ENCODE measurements around the gene CAMTA1. TPM values are rescaled to one million over a fixed set of nuclear protein-coding genes. Genes with fewer than 3 reads are reported as not detected.
"Not testable (repeated sequence)": the region's sequence is repeated elsewhere in the genome, so short reads cannot be mapped to it uniquely, and the experiment has no call there.

Gene CAMTA1
- total RNA-seq, 1 donor from 2014 or later = 79.3 TPM

GRCh38 chr1:7690496-7691182 is 905.4 kb downstream of the CAMTA1 start:
- no peak for DNase-seq (ENCODE audit: low read depth)

DNA sequence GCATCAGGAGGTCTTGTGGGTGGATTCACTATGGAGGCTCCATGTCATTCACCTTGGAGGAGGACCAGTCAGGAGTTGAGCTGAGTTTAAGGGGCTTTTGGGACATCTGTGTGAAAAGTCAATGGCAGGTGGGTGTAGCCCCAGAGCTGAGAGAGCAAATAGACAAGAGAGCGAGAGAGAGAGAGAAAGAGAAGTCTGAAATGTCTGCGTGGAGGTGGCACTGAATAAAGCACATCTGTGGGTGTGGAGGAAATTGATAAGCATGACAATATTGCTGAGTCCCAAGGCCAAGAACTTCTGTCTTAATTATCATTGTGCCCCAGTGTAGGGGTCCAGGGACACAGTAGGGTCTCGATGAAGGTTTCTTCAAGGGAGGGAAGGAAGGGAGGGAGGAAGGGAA is 906.3 kb downstream of the CAMTA1 start:
- no peak for DNase-seq (ENCODE audit: low read depth)

GRCh38 chr1:7692005-7692404 is 906.8 kb downstream of the CAMTA1 start:
- DNase-seq (ENCODE audit: low read depth) = no peak

DNA sequence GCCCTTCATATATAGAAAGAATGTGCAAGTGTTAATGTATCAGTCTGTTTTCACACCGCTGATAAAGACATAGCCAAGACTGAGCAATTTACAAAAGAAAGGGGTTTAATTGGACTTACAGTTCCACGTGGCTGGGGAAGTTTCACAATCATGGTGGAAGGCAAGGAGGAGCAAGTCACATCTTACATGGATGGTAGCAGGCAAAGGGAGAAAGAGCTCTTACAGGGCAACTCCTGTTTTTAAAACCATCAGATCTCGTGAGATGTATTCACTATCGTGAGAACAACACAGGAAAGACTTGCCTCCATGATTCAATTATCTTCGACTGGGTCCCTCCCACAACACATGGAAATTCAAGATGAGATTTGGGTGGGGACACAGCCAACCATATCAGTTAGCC is 907.8 kb downstream of the CAMTA1 start:
- not testable (repeated sequence) for DNase-seq (ENCODE audit: low read depth)

GRCh38 chr1:7693662-7694061 is 908.4 kb downstream of the CAMTA1 start:
- DNase-seq (ENCODE audit: low read depth) = no peak

GRCh38 chr1:7694600-7695496 is 909.6 kb downstream of the CAMTA1 start:
- no peak for DNase-seq (ENCODE audit: low read depth)

GRCh38 chr1:7695497-7696117 is 910.4 kb downstream of the CAMTA1 start:
- no peak for DNase-seq (ENCODE audit: low read depth)

- no peak for DNase-seq (ENCODE audit: low read depth)
Observed at GRCh38 chr1:7698641-7699040, 913.4 kb downstream of the CAMTA1 start.

DNA sequence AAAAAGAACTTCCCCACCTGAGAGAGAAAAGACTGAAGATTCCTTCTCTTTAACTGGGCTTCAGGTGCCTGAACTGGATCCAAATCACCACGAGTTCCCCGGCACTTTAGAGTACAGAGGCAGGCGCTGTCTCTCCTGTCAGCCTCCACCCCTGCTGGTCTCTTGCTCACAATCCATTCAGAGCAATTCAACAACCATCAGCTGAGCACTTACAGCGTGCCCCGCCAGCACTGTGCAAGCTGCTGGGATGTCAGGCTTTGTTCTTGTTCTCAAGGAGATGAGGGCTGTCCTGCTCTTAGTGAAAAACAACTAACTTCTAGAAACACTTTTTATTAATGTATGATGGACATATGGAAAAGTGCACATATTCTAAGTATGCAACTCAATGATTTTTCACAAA is 917.1 kb downstream of the CAMTA1 start:
- no peak for DNase-seq (ENCODE audit: low read depth)

GRCh38 chr1:7703321-7704213 is 918.3 kb downstream of the CAMTA1 start:
- no peak for DNase-seq (ENCODE audit: low read depth)

GRCh38 chr1:7704214-7705047 is 919.2 kb downstream of the CAMTA1 start:
- peak; percentile 55 for DNase-seq (ENCODE audit: low read depth)

DNA sequence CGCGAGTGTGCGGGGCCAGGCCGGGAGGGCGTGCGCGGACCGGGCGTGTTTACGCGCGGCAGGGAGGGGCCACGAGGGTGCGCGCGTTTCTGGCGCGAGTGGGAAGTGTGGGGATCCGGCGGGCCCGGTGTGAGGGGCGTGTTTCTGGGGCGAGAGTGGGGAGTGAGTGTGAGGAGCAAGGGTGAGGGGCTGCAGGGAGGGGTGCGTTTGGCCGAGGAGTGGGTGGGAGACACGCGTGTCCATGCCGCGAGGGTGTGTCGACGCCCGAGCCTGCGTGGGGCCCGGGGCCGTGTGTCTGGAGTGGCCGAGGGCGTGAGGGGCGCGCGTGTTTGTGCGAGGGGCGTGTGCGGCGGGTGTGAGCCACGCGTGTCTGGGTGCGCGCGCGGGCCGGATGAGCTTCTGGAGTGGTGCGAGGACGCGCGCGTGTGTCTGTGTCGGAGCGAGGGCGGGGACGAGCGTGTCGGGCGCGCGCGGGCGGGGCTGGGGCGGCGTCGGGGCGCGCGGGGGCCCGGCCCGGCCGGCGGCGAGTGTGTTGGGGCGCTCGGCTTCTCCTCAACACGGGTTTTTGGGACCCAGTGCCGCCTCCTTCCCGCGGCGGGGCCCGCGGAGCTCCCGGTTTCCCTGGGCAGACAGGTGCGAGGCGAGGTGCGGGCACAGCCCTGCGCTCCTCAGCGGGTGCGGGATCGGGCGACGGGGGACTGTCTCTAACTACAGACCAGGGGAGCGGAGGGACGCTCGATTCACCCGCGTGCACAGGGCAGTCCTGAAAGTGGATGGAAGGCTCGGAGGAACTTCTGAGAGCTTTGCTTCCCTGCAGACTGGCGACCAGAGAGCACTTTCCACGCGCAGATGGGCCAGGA is 920.0 kb downstream of the CAMTA1 start:
- DNase-seq (ENCODE audit: low read depth) = no peak

DNA sequence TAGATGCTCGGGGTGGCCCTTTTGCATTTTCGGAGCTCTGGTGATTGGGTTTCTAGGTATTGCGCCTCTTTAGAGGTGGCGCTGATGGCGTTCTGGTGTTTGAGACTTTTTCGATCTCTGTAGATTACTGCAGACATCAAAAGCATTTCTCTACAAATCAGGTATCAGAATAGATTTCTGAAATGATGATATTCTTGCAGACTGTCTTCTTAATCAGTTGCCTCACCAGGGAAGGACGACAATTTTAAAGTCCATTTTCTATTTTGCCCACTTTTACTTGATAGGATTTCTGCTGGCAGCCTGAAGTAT is 920.6 kb downstream of the CAMTA1 start:
- no peak for DNase-seq (ENCODE audit: low read depth)

DNA sequence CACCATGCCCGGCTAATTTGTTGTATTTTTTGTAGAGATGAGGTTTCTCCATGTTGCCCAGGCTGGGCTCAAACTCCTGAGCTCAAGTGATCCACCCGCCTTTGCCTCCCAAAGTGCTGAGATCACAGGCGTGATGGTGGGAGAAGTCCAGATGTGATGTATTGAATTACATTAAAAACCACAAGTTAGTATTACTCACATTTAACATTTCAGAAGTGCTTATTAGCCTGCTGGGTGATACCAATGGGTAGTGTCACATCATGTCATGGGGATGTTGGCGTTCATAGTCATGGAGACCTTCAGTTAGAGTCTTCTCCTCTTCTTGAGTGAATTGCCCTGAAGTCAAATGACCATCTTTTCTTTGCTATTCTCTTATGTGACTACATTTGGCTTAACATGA is 922.3 kb downstream of the CAMTA1 start:
- no peak for DNase-seq (ENCODE audit: low read depth)

DNA sequence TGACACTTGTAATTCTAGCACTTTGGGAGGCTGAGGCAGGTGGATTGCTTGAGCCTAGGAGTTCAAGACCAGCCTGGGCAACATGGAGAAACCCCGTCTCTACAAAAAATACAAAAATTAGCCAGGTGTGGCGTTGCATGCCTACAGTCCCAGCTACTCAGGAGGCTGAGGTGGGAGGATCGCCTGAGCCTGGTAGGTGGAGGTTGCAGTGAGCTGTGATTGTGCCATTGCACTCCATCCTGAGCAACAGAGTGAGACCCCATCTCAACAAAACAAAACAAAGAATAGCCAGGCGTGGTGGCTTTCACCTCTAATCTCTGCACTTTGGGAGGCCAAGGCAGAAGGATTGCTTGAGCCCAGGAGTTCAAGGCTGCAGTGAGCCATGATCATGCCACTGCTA is 922.8 kb downstream of the CAMTA1 start:
- DNase-seq (ENCODE audit: low read depth) = not testable (repeated sequence)

- no peak for DNase-seq (ENCODE audit: low read depth)
Observed at GRCh38 chr1:7710859-7711258, 925.6 kb downstream of the CAMTA1 start.

DNA sequence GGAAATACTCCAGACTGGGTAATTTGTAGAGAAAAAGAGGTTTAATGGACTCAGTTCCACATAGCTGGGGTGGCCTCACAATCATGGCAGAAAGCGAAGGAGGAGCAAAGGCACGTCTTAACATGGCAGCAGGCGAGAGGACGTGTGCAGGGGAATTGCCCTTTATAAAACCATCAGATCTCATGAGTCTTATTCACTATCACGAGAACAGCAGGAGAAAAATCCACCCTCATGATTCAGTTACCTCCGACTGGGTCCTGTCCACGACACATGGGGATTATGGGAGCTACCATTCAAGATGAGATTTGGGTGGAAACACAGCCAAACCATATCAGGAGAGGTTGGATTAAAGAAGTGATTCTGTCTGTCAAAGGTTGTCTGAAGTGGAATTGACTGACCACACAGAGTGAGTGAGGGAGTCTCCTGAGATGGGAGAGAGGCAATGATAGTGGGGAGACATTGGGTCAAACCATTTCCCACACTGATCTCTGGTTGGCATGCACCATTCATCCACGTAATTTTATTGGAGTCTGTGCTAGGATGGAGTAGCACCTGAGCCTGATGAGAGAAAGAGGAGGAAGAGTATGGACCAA is 927.6 kb downstream of the CAMTA1 start:
- no peak for DNase-seq (ENCODE audit: low read depth)

GRCh38 chr1:7716506-7716905 is 931.3 kb downstream of the CAMTA1 start:
- DNase-seq (ENCODE audit: low read depth) = no peak

DNA sequence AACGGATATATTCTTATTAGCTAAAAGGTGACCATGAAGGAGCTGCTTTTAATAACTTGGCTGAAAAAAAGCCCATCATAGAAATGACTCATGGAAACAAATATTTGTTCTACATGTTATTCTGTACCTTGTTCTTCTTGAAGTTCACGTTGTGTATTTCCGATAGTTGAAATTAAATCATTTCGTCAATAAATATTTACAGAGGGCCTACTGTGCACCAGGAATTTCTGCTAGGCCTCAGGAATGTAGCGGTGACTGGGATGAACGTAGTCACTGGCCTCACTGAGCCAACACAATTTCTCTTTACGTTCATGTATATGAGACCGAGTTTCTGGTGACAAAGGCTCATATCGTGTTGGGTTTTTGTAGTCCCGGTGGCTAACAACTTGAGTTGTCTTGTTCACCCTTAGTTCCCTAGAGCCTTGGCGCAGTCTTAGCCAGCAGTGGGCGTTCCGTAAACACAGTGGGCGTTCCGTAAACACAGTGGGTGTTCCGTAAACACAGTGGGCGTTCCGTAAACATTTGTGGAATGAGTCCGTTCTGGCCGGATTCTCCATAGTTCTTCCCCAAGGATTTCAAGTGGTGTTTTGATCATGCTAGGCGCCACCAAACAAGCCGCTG is 932.6 kb downstream of the CAMTA1 start:
- no peak for DNase-seq (ENCODE audit: low read depth)
